GM10266 (cell line): Measurements from ENCODE around the gene IGF1.

ENCODE experiments used
- DNase-seq: peaks from one replicate; pipeline ENCODE4 v3.0.0; 2012; ENCODE audit errors: extremely low spot score
- CTCF ChIP-seq: IDR thresholded peaks from 2 replicates; pipeline ENCODE4 v1.5.1; 2012; ENCODE audit warnings: mild to moderate bottlenecking, low read depth; ENCODE audit not compliant: control insufficient read depth, insufficient read depth; ENCODE audit errors: missing control alignments

IGF1 gene

GRCh38 chr12:102465762-102466560, 14.4 kb downstream of the IGF1 start:
- DNase-seq = no peak
- TF ChIP-seq CTCF = no peak

- TF ChIP-seq CTCF = no peak
- DNase-seq = no peak
These were observed 16.6 kb downstream of the IGF1 start for GRCh38 chr12:102463659-102464249.

DNA sequence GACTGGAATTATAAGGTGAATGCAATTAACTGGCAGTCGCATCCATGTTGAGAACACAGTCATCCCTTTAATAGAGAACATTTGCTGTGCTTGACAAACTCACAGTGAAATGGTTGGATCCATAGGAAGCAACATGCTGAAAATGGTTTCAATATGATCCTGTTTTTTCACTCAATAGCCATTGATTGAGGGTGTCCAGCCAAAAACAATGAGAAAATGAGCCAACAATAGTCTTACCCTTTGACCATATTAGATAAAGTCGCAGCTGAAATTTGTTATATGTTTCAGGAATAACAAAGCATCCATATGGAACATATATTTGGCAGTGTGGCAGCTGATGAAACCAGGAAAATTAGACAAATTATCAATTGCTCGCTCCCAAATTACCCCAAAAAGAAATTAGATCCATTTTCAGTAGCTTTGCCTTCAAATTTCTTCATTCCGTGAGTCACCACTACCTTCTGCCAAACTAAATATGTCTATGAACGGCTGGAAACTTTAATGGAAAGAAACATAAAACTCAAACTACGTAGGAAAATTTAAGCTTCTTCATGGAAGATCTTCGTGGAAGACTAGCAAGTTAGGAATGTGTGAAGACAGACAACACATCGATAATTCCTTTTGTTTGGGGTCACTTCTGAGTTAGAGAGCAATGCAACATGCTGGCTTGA, 17.4 kb downstream of the IGF1 start:
- no peak for TF ChIP-seq CTCF

DNA sequence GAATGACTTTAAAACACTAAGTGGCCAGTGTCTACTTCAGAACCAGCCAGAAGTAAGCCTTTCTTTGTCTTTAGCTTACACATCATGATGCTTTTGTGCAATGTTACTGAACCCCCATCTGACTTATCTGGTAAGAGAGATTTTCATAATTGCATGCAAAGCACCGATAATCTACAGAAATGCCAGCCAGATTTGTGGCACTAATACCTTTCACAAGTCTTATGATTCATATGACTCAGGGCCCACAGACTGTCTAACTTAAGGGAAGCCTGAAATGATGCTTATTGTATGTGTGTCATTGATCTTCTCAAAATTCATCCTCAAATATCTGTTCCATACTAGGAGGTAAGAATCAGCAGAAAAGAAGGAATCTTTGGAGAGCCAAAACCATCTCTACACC, 18.0 kb downstream of the IGF1 start:
- DNase-seq = no peak

More for the DNA sequence above, 17.4 kb downstream of the IGF1 start:
- no peak for DNase-seq

DNA sequence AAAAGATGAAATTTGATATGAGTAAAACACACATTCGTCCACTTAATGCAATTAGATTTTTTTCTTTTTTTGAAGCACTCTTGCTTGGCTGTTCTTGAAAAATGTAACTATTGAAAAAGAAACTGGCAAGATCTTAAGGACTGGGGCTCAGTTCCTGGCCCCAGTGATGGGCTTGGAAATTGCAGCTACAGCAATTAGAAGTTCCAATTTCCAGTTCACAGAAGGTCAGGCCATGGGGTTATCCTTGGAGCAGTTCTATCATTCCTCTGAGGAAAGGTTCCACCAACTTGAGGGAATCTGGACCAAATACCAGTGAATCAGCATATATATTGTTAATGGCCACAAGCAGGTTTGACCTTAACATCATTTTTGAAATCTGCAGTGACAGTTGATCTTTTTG, 18.9 kb downstream of the IGF1 start:
- no peak for DNase-seq
- no peak for TF ChIP-seq CTCF

More for the DNA sequence above, 18.0 kb downstream of the IGF1 start:
- no peak for TF ChIP-seq CTCF

GRCh38 chr12:102459314-102459713, 21.0 kb downstream of the IGF1 start:
- no peak for TF ChIP-seq CTCF
- DNase-seq = no peak
